ENCODE measurements around the gene GUCY1A1. TPM values are rescaled to one million over a fixed set of nuclear protein-coding genes. Genes with fewer than 3 reads are reported as not detected.

The GUCY1A1 gene
- total and polyA plus RNA-seq, 2 donors (not counting 1 experiment from before 2014, with no cell fraction given), result 8.1 to 10.7 TPM

GRCh38 chr4:155772459-155773195 lies 106.0 kb downstream of the GUCY1A1 start:
- no peak overlapping the region for H3K4me3 ChIP-seq (replicated peaks in 1 of 4; ENCODE audit: control extremely low read depth in 1 of 4, insufficient read depth in 1 of 4, low read depth in 3 of 4, low read length in 4 of 4)
- H3K4me2 ChIP-seq (ENCODE audit: extremely low read depth, insufficient read depth, low read length), result no peak overlapping the region
- TF ChIP-seq, protein P1, sequence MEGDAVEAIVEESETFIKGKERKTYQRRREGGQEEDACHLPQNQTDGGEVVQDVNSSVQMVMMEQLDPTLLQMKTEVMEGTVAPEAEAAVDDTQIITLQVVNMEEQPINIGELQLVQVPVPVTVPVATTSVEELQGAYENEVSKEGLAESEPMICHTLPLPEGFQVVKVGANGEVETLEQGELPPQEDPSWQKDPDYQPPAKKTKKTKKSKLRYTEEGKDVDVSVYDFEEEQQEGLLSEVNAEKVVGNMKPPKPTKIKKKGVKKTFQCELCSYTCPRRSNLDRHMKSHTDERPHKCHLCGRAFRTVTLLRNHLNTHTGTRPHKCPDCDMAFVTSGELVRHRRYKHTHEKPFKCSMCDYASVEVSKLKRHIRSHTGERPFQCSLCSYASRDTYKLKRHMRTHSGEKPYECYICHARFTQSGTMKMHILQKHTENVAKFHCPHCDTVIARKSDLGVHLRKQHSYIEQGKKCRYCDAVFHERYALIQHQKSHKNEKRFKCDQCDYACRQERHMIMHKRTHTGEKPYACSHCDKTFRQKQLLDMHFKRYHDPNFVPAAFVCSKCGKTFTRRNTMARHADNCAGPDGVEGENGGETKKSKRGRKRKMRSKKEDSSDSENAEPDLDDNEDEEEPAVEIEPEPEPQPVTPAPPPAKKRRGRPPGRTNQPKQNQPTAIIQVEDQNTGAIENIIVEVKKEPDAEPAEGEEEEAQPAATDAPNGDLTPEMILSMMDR (conservative IDR thresholded peaks at IDR 0.05 in 1 of 2, IDR thresholded peaks at IDR 0.05 in 1 of 2; ENCODE audit: low read depth in 1 of 2, low read length in 2 of 2), result no peak
- TF ChIP-seq EZH2 (IDR thresholded peaks at IDR 0.05; ENCODE audit: low read length, missing control alignments), result no peak
- H3K9ac ChIP-seq (ENCODE audit: insufficient read depth, low read length), result no peak overlapping the region
- H3K9me3 ChIP-seq (ENCODE audit: control insufficient read depth, insufficient read depth, low read depth, low read length), result no peaks in the 10 kb centered on the region
- no peaks in the 10 kb centered on the region for H3K79me2 ChIP-seq (ENCODE audit: control insufficient read depth, insufficient read depth, low read length)
- no peaks in the 10 kb centered on the region for H4K20me1 ChIP-seq (ENCODE audit: control insufficient read depth, extremely low read depth, insufficient read depth, low read length)
- no peaks in the 10 kb centered on the region for H3K36me3 ChIP-seq (ENCODE audit: control insufficient read depth, insufficient read depth, low read length)
- no peak overlapping the region for H3K27ac ChIP-seq (ENCODE audit: insufficient read depth, low read length)
- H3K4me1 ChIP-seq (ENCODE audit: control insufficient read depth, extremely low read depth, insufficient read depth, low read length), result no peaks in the 10 kb centered on the region
- peak in 1 of 2 donors; percentile 15 for DNase-seq (ENCODE audit: low read depth in 2 of 2)
- no peaks in the 10 kb centered on the region for H3K27me3 ChIP-seq (ENCODE audit: control insufficient read depth, insufficient read depth, low read length)
- H2AFZ ChIP-seq (ENCODE audit: low read length), result no peak overlapping the region

GRCh38 chr4:155773196-155773800 lies 106.7 kb downstream of the GUCY1A1 start:
- no peak overlapping the region for H3K27ac ChIP-seq (ENCODE audit: insufficient read depth, low read length)
- TF ChIP-seq, protein P1 (conservative IDR thresholded peaks at IDR 0.05 in 1 of 2, IDR thresholded peaks at IDR 0.05 in 1 of 2; ENCODE audit: low read depth in 1 of 2, low read length in 2 of 2), result no peak
- TF ChIP-seq EZH2 (IDR thresholded peaks at IDR 0.05; ENCODE audit: low read length, missing control alignments), result no peak
- peak in 1 of 2 donors; percentile 59 for DNase-seq (ENCODE audit: low read depth in 2 of 2)
- no peaks in the 10 kb centered on the region for H3K36me3 ChIP-seq (ENCODE audit: control insufficient read depth, insufficient read depth, low read length)
- no peaks in the 10 kb centered on the region for H3K27me3 ChIP-seq (ENCODE audit: control insufficient read depth, insufficient read depth, low read length)
- H2AFZ ChIP-seq (ENCODE audit: low read length), result no peak overlapping the region
- H3K79me2 ChIP-seq (ENCODE audit: control insufficient read depth, insufficient read depth, low read length), result no peaks in the 10 kb centered on the region
- H3K4me1 ChIP-seq (ENCODE audit: control insufficient read depth, extremely low read depth, insufficient read depth, low read length), result no peaks in the 10 kb centered on the region
- no peak overlapping the region for H3K9ac ChIP-seq (ENCODE audit: insufficient read depth, low read length)
- no peaks in the 10 kb centered on the region for H3K9me3 ChIP-seq (ENCODE audit: control insufficient read depth, insufficient read depth, low read depth, low read length)
- H3K4me2 ChIP-seq (ENCODE audit: extremely low read depth, insufficient read depth, low read length), result no peak overlapping the region
- H4K20me1 ChIP-seq (ENCODE audit: control insufficient read depth, extremely low read depth, insufficient read depth, low read length), result no peaks in the 10 kb centered on the region
- H3K4me3 ChIP-seq (replicated peaks in 1 of 4; ENCODE audit: control extremely low read depth in 1 of 4, insufficient read depth in 1 of 4, low read depth in 3 of 4, low read length in 4 of 4), result no peak overlapping the region

- no peak overlapping the region for H2AFZ ChIP-seq (ENCODE audit: low read length)
- no peaks in the 10 kb centered on the region for H3K79me2 ChIP-seq (ENCODE audit: control insufficient read depth, insufficient read depth, low read length)
- no peak overlapping the region for H3K9ac ChIP-seq (ENCODE audit: insufficient read depth, low read length)
- H3K4me3 ChIP-seq (replicated peaks in 1 of 4; ENCODE audit: control extremely low read depth in 1 of 4, insufficient read depth in 1 of 4, low read depth in 3 of 4, low read length in 4 of 4), result no peak overlapping the region
- no peaks in the 10 kb centered on the region for H3K9me3 ChIP-seq (ENCODE audit: control insufficient read depth, insufficient read depth, low read depth, low read length)
- H3K4me2 ChIP-seq (ENCODE audit: extremely low read depth, insufficient read depth, low read length), result no peak overlapping the region
- no peak for DNase-seq (ENCODE audit: low read depth in 2 of 2)
- no peaks in the 10 kb centered on the region for H4K20me1 ChIP-seq (ENCODE audit: control insufficient read depth, extremely low read depth, insufficient read depth, low read length)
- no peak for TF ChIP-seq EZH2 (IDR thresholded peaks at IDR 0.05; ENCODE audit: low read length, missing control alignments)
- TF ChIP-seq, protein P1 (conservative IDR thresholded peaks at IDR 0.05 in 1 of 2, IDR thresholded peaks at IDR 0.05 in 1 of 2; ENCODE audit: low read depth in 1 of 2, low read length in 2 of 2), result no peak
- no peaks in the 10 kb centered on the region for H3K27me3 ChIP-seq (ENCODE audit: control insufficient read depth, insufficient read depth, low read length)
- no peaks in the 10 kb centered on the region for H3K36me3 ChIP-seq (ENCODE audit: control insufficient read depth, insufficient read depth, low read length)
- peaks cover 5% of the 10 kb centered on the region for H3K4me1 ChIP-seq (ENCODE audit: control insufficient read depth, extremely low read depth, insufficient read depth, low read length)
- no peak overlapping the region for H3K27ac ChIP-seq (ENCODE audit: insufficient read depth, low read length)
Observed at GRCh38 chr4:155774033-155774432, 107.4 kb downstream of the GUCY1A1 start.

Measured in fibroblast of lung (primary cell).